AG08396 (cell line): ENCODE data around the gene CDC42EP4.
"Not testable (repeated sequence)": the region's sequence is repeated elsewhere in the genome, so short reads cannot be mapped to it uniquely, and the experiment has no call there.

Experiments used
- DNase-seq: peaks from one replicate; pipeline ENCODE4 v3.0.0; 2012; ENCODE audit warnings: low spot score, mixed read lengths

CDC42EP4 gene

GRCh38 chr17:73320601-73321264 is 8.9 kb upstream of the CDC42EP4 start:
- DNase-seq, result no peak

- no peak for DNase-seq
These were observed 8.0 kb upstream of the CDC42EP4 start for GRCh38 chr17:73319766-73320165.

GRCh38 chr17:73318836-73319235 is 7.0 kb upstream of the CDC42EP4 start:
- no peak for DNase-seq

GRCh38 chr17:73318427-73318813 is 6.6 kb upstream of the CDC42EP4 start:
- DNase-seq, result no peak

- DNase-seq, result no peak
These were observed 6.0 kb upstream of the CDC42EP4 start for GRCh38 chr17:73317513-73318426.

GRCh38 chr17:73316919-73317505 is 5.2 kb upstream of the CDC42EP4 start:
- no peak for DNase-seq

- no peak for DNase-seq
These were observed 3.7 kb upstream of the CDC42EP4 start for GRCh38 chr17:73315471-73315870.

GRCh38 chr17:73313526-73314127 is 1.8 kb upstream of the CDC42EP4 start:
- DNase-seq, result no peak

- DNase-seq, result not testable (repeated sequence)
These were observed 1.1 kb upstream of the CDC42EP4 start for GRCh38 chr17:73312887-73313286.

GRCh38 chr17:73311428-73311780 is 397 bp downstream of the CDC42EP4 start:
- no peak for DNase-seq

GRCh38 chr17:73309727-73310596 is 1.8 kb downstream of the CDC42EP4 start:
- DNase-seq, result no peak

- not testable (repeated sequence) for DNase-seq
These were observed 2.8 kb downstream of the CDC42EP4 start for GRCh38 chr17:73308959-73309358.

- DNase-seq, result peak; percentile 75
These were observed 3.6 kb downstream of the CDC42EP4 start for GRCh38 chr17:73308017-73308823.

GRCh38 chr17:73307130-73307529 is 4.7 kb downstream of the CDC42EP4 start:
- no peak for DNase-seq

- DNase-seq, result no peak
These were observed 5.7 kb downstream of the CDC42EP4 start for GRCh38 chr17:73305845-73306836.

- DNase-seq, result peak; percentile 72
These were observed 6.6 kb downstream of the CDC42EP4 start for GRCh38 chr17:73304971-73305812.

- DNase-seq, result no peak
These were observed 7.4 kb downstream of the CDC42EP4 start for GRCh38 chr17:73304438-73304837.

- DNase-seq, result no peak
These were observed 9.6 kb downstream of the CDC42EP4 start for GRCh38 chr17:73302189-73302588.

GRCh38 chr17:73301369-73301768 is 10.4 kb downstream of the CDC42EP4 start:
- no peak for DNase-seq
